ENCODE results near the gene PRXL2B.

Gene PRXL2B

GRCh38 chr1:2538872-2539271 lies 47.7 kb upstream of the PRXL2B start:
- TF ChIP-seq GABPA (IDR thresholded peaks at IDR 0.05; ENCODE audit: low read depth) (no peak), POLR2AphosphoS5 (IDR thresholded peaks at IDR 0.05; ENCODE audit: low read depth) (no peak), REST (IDR thresholded peaks at IDR 0.05; ENCODE audit: insufficient replicate concordance, low read depth) (no peak), SPI1 (IDR thresholded peaks at IDR 0.05; ENCODE audit: borderline replicate concordance, low read depth) (no peak), CTCF (IDR thresholded peaks at IDR 0.05; ENCODE audit: insufficient read depth, low read length) (no peak)
- peaks cover 22% of the 10 kb centered on the region for H3K27me3 ChIP-seq (ENCODE audit: insufficient read depth, poor library complexity, severe bottlenecking)
- no peak overlapping the region for H3K27ac ChIP-seq (replicated peaks)
- no peak overlapping the region for H3K4me3 ChIP-seq (replicated peaks; ENCODE audit: insufficient read depth, low read length)
- DNase-seq (ENCODE audit: low read depth in 1 of 2, low spot score in 1 of 2): no peak

DNA sequence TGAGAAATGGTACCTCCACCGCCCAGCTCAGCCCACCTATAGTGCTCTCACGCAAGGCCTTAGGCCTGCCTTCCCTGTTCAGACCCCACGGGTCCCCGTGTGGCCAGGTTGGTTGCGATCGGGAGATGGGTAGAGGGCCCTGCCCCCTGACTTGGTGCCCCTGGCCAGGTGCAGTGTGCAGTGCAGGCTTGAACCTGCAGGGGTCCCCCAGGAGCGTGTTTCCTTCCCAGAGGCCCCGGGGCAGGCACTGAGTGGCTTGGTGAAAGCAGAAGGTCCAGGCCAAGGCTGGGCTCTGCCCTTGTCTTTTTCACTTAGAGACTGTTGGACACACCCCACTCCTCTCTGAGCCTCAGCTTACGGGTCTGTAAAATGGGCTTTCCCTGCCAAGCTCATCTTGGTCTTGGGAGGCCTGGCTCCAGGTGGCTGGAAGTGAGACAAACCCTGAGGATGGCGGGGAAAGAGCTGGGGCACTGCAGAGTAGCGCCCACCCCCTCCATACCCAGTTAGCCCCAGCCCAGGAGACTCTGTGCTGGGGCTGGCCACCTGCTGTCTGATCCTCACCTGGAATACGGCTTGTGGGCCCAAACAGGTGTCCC lies 47.2 kb upstream of the PRXL2B start:
- TF ChIP-seq SPI1 (IDR thresholded peaks at IDR 0.05; ENCODE audit: borderline replicate concordance, low read depth) (no peak), POLR2AphosphoS5 (IDR thresholded peaks at IDR 0.05; ENCODE audit: low read depth) (no peak), REST (IDR thresholded peaks at IDR 0.05; ENCODE audit: insufficient replicate concordance, low read depth) (no peak), CTCF (IDR thresholded peaks at IDR 0.05; ENCODE audit: insufficient read depth, low read length) (no peak), GABPA (IDR thresholded peaks at IDR 0.05; ENCODE audit: low read depth) (no peak)
- no peak overlapping the region for H3K4me3 ChIP-seq (replicated peaks; ENCODE audit: insufficient read depth, low read length)
- DNase-seq (ENCODE audit: low read depth in 1 of 2, low spot score in 1 of 2): peak in 1 of 2 experiments; percentile 52
- H3K27me3 ChIP-seq (ENCODE audit: insufficient read depth, poor library complexity, severe bottlenecking): peaks cover 19% of the 10 kb centered on the region
- no peak overlapping the region for H3K27ac ChIP-seq (replicated peaks)

GRCh38 chr1:2540816-2541492 lies 45.6 kb upstream of the PRXL2B start:
- TF ChIP-seq REST (IDR thresholded peaks at IDR 0.05; ENCODE audit: insufficient replicate concordance, low read depth) (no peak), POLR2AphosphoS5 (IDR thresholded peaks at IDR 0.05; ENCODE audit: low read depth) (no peak)
- no peak for DNase-seq (ENCODE audit: low read depth in 1 of 2, low spot score in 1 of 2)
- Histone ChIP-seq H3K4me3 (replicated peaks; ENCODE audit: insufficient read depth, low read length) (no peak overlapping the region), H3K27me3 (ENCODE audit: insufficient read depth, poor library complexity, severe bottlenecking) (peaks cover 11% of the 10 kb centered on the region), H3K27ac (replicated peaks) (no peak overlapping the region)
